Effector CD8-positive, alpha-beta T cell (primary cell): ENCODE results near the gene DNM3.
"Not testable (repeated sequence)": the region's sequence is repeated elsewhere in the genome, so short reads cannot be mapped to it uniquely, and the experiment has no call there.

ENCODE experiments used
- DNase-seq: peaks from one replicate; lab custom pipeline; 2025; lab: John Stamatoyannopoulos, UW

The DNM3 gene

DNA sequence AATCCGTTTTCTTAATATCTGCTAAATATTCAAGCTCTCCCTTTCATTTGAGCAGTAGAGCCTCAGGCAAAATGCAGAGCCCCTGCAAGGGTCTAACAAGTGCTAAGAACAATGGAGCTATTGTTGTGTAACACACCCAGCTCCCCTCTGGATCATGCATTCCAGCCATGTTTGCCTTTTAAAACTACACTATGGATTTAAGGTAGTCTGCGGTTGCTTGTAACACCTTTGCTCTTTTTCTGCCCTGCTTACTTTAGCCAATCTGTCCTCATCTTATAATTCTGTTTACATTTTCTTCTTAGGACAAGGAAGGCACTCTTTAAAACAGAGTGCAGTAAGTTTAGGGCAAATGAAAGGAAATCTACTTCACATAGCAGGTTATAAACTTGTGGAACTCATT lies 519.2 kb downstream of the DNM3 start:
- no peak for DNase-seq

- DNase-seq: no peak
Observed at GRCh38 chr1:172360985-172361384, 519.7 kb downstream of the DNM3 start.

- DNase-seq: no peak
Observed at GRCh38 chr1:172363852-172364251, 522.6 kb downstream of the DNM3 start.

DNA sequence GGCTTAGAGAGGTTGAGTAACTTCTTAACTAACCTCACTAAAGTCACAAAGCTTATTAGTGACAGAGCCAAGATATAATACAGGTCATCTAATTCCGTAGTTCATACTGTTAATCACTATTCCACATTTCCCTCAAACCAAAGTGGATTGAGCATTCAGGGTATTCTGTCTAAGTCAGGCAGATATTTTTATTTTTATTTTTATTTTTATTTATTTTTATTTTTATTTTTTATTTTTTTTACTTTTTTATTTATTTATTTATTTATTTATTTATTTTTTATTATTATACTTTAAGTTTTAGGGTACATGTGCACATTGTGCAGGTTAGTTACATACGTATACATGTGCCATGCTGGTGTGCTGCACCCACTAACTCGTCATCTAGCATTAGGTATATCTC lies 530.3 kb downstream of the DNM3 start:
- not testable (repeated sequence) for DNase-seq

DNA sequence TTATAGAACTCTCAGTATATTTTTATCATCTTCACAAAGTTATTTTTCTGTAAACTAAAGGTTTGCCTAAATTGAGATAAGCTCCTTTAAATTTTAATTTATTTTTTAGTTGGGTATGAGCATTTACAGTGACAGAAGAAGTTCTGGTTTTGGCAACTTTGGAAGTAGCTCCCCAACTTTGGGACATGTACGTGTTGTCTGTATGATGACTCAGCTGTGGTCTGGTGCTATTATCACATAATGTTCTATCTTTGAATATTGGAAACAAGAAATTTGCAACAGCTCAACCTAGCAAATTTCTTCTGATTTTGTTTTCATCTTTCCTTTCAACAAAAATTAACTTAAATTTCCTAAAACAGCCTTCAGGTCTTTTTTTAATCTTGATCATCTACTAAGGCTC lies 532.6 kb downstream of the DNM3 start:
- DNase-seq: no peak

- DNase-seq: no peak
Observed at GRCh38 chr1:172375211-172375631, 533.9 kb downstream of the DNM3 start.

GRCh38 chr1:172376431-172376830 lies 535.1 kb downstream of the DNM3 start:
- no peak for DNase-seq

DNA sequence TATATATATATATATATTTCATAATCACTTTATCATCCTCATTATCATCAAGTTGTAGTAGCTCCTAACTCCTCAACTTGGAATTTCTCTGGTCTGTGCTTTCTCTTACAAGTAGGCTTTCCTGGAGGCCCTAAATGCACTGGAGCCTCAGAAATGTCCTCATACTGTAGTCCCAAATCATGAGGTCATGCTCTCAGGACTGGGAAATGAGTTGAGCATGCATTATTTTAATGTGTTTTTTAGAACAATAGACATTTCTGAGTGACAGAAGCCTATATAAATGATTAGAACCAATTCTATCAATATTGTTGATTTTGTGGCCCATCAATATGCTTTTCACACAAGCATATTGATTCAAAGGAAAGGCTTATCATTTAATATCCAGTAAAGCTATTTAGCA lies 536.3 kb downstream of the DNM3 start:
- DNase-seq: no peak

GRCh38 chr1:172378109-172378760 lies 536.9 kb downstream of the DNM3 start:
- no peak for DNase-seq

GRCh38 chr1:172380441-172381244 lies 539.3 kb downstream of the DNM3 start:
- DNase-seq: no peak

GRCh38 chr1:172381946-172382345 lies 540.6 kb downstream of the DNM3 start:
- no peak for DNase-seq

- DNase-seq: no peak
Observed at GRCh38 chr1:172382406-172382805, 541.1 kb downstream of the DNM3 start.

- no peak for DNase-seq
Observed at GRCh38 chr1:172382990-172383389, 541.7 kb downstream of the DNM3 start.

- DNase-seq: no peak
Observed at GRCh38 chr1:172383536-172383935, 542.2 kb downstream of the DNM3 start.

- DNase-seq: no peak
Observed at GRCh38 chr1:172384656-172385055, 543.4 kb downstream of the DNM3 start.

- DNase-seq: no peak
Observed at GRCh38 chr1:172386046-172386445, 544.7 kb downstream of the DNM3 start.

GRCh38 chr1:172388490-172388889 lies 547.2 kb downstream of the DNM3 start:
- no peak for DNase-seq

DNA sequence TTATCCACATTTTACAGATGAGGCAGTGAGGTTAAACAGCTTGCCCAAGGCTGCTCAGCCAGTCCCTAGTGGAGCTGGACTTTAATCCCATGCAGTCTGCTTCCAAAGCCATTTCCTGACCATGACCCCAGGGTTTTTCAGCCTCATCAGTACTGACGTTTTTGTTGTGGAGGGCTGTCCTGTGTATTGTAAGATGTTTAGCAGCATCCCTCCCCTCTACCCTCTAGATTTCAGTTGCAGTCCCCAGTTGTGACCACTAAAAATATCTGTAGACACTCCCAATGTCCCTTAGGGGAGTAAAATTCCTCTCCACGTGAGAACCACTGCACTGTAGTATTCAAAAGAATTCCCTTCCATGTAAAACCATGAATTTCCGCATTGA lies 549.0 kb downstream of the DNM3 start:
- no peak for DNase-seq

GRCh38 chr1:172390683-172391551 lies 549.6 kb downstream of the DNM3 start:
- no peak for DNase-seq

DNA sequence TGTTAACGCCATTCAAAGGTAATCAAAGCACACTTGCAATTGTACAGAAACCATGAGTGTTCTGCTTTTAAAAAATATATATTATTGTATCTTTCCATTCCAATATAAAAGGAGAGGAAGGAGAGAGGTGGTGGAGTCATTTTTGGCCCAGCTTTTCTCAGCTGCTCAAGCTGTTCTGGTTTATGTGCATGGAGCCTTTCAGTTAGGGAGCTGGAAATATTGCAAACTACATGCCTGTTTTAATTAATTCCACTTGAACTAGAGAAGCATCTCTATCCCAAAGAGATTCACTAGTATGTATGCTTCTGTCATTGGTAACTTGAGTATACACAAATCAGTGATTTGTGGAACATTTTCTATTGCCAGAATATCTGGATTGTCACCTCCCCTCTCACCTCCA lies 550.7 kb downstream of the DNM3 start:
- DNase-seq: no peak

- no peak for DNase-seq
Observed at GRCh38 chr1:172393354-172393753, 552.1 kb downstream of the DNM3 start.

DNA sequence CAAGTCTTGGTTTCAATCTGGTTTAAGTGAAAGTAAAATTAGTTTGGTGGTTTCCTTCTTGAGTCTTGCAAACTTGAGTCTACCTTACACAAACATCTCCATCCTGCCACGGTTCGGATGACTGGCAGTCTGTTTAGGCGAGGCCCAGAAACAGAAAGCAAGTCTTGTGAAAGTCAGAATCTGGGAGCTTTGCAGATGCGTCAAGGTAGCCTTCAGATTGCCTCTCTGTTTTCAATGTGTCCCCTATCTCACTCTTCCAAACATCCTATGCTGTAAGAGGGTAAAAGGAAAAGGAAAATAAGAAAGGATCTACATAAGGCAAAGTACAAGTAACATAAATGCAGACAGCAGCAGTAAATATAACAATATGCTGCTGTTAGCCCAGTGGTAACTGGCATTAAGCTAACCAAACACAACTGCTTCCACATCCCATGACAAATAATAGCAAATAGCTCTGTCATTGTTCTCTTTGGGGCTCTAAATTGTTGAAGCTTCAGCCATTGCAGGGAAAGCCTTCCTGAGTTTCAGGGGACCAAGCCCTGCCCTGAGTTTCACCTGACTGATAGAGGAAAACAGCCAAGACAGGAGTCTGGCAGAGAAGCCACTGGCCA lies 552.9 kb downstream of the DNM3 start:
- DNase-seq: peak; percentile 19
